ENCODE measurements around the gene RFWD3. TPM values are rescaled to one million over a fixed set of nuclear protein-coding genes. Genes with fewer than 3 reads are reported as not detected.

RFWD3 gene
- total RNA-seq, 1 donor from 2014 or later = 55.7 TPM

DNA sequence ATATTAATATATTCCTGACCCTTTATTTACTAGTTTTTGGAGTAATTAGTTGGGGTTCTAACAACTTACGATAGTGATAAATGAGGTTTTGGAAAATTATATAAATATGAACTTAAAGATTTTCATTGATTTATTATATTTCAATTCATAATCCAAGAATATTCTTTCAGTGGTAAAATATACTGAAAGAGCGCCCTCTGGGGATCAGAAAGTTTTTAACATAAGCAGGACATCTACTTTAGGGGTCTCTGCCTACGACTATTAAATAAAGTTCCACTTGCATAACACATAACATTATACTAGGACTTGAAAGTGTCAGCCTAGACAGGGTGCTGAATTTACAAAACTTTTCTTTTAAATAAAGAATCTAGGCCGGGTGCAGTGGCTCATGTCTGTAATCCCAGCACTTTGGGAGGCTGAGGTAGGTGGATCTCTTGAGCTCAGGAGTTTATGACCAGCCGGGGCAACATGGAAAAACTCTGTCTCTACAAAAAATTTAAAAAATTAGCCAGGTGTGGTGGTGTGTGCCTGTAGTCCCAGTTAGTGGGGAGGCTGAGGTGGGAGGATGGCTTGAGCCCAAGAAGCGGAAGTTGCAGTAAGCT, 15.6 kb downstream of the RFWD3 start:
- no peak for TF ChIP-seq EZH2phosphoT487 (IDR thresholded peaks at IDR 0.05)
- TF ChIP-seq, protein P1, sequence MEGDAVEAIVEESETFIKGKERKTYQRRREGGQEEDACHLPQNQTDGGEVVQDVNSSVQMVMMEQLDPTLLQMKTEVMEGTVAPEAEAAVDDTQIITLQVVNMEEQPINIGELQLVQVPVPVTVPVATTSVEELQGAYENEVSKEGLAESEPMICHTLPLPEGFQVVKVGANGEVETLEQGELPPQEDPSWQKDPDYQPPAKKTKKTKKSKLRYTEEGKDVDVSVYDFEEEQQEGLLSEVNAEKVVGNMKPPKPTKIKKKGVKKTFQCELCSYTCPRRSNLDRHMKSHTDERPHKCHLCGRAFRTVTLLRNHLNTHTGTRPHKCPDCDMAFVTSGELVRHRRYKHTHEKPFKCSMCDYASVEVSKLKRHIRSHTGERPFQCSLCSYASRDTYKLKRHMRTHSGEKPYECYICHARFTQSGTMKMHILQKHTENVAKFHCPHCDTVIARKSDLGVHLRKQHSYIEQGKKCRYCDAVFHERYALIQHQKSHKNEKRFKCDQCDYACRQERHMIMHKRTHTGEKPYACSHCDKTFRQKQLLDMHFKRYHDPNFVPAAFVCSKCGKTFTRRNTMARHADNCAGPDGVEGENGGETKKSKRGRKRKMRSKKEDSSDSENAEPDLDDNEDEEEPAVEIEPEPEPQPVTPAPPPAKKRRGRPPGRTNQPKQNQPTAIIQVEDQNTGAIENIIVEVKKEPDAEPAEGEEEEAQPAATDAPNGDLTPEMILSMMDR (IDR thresholded peaks at IDR 0.05) = peak; percentile 65
- TF ChIP-seq EZH2 (IDR thresholded peaks at IDR 0.05) = no peak
- peaks cover 68% of the 10 kb centered on the region for H3K79me2 ChIP-seq (ENCODE audit: low read depth)
- H3K9me3 Mint-ChIP-seq = no peaks in the 10 kb centered on the region
- H3K36me3 Mint-ChIP-seq = peaks cover 9% of the 10 kb centered on the region
- no peak overlapping the region for H3K4me3 Mint-ChIP-seq
- H2AFZ ChIP-seq (replicated peaks) = no peak overlapping the region
- H3K27me3 ChIP-seq = no peaks in the 10 kb centered on the region
- H3K27ac Mint-ChIP-seq = no peak overlapping the region
- H3F3A ChIP-seq (ENCODE audit: low read depth) = peaks cover 23% of the 10 kb centered on the region
- peaks cover 2% of the 10 kb centered on the region for H3K27me3 Mint-ChIP-seq (ENCODE audit: insufficient read depth, low read depth)
- peaks cover 17% of the 10 kb centered on the region for H3K36me3 ChIP-seq
- peaks cover 9% of the 10 kb centered on the region for H3K4me1 ChIP-seq
- H3K4me3 ChIP-seq = no peak overlapping the region
- H3K9ac ChIP-seq = no peak overlapping the region
- H3K9me3 ChIP-seq (ENCODE audit: low read depth) = no peaks in the 10 kb centered on the region
- no peaks in the 10 kb centered on the region for H3K4me1 Mint-ChIP-seq
- no peak overlapping the region for H3K4me2 ChIP-seq
- peak; percentile 9 for DNase-seq (ENCODE audit: low spot score)
- H3K27ac ChIP-seq = no peak overlapping the region
- peaks cover 45% of the 10 kb centered on the region for H4K20me1 ChIP-seq (ENCODE audit: low read depth)

DNA sequence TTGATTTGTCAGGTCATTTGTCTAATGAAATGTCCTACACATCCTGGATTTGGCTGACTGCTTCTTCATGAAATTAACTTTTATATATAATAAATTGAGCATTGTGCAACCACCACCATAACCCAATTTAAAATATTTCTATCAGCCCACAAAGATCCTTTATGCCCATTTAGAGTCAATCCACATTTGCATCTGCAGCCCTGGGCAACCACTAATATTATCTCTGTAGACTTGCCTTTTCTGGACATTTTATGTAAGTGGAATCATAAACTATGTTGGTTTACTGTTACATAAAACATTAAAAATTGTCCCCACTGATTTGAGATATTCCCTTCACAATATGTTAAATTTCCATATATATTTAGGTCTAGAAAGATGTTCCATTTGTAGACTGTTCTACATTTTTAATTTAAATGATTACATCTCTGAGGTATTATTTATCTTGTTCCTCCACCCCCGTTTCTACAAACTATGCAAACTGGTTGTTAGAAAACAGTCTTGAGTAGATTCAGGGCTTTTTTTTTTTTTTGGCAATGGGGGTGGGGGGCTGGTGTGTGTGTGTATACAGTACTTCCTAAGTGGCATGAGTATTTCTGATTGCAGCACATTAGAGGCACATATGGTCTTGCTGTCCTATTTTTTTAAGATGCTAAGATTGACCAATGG, 16.7 kb downstream of the RFWD3 start:
- no peak overlapping the region for H2AFZ ChIP-seq (replicated peaks)
- Mint-ChIP-seq H3K9me3 (no peaks in the 10 kb centered on the region), H3K4me1 (no peaks in the 10 kb centered on the region), H3K36me3 (peaks cover 13% of the 10 kb centered on the region), H3K4me3 (no peak overlapping the region), H3K27me3 (ENCODE audit: insufficient read depth, low read depth) (no peaks in the 10 kb centered on the region), H3K27ac (no peak overlapping the region)
- TF ChIP-seq, protein P1 (IDR thresholded peaks at IDR 0.05) = no peak
- TF ChIP-seq EZH2 (IDR thresholded peaks at IDR 0.05) (no peak), EZH2phosphoT487 (IDR thresholded peaks at IDR 0.05) (no peak)
- H3K4me3 ChIP-seq = no peak overlapping the region
- H3K36me3 ChIP-seq = peaks cover 17% of the 10 kb centered on the region
- H3K9ac ChIP-seq = no peak overlapping the region
- peaks cover 7% of the 10 kb centered on the region for H3K4me1 ChIP-seq
- no peak overlapping the region for H3K27ac ChIP-seq
- H3K9me3 ChIP-seq (ENCODE audit: low read depth) = no peaks in the 10 kb centered on the region
- no peaks in the 10 kb centered on the region for H3K27me3 ChIP-seq
- peaks cover 36% of the 10 kb centered on the region for H4K20me1 ChIP-seq (ENCODE audit: low read depth)
- peaks cover 59% of the 10 kb centered on the region for H3K79me2 ChIP-seq (ENCODE audit: low read depth)
- peaks cover 15% of the 10 kb centered on the region for H3F3A ChIP-seq (ENCODE audit: low read depth)
- no peak for DNase-seq (ENCODE audit: low spot score)
- no peak overlapping the region for H3K4me2 ChIP-seq

DNA sequence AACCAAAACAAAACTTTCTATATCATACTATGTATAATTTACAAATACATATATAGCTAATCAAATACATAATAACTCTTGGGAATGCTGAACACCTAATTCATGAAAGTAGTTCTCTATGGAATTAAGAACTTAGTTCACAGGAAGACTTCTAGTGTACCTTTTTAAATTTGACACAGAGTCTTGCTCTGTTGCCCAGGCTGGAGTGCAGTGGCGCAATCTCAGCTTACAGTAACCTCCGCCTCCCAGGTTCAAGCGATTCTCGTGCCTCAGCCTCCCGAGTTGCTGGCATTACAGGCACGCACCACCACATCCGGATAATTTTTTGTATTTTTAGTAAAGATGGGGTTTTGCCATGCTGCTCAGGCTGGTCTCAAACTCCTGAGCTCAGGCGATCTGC, 24.7 kb downstream of the RFWD3 start:
- TF ChIP-seq EZH2 (IDR thresholded peaks at IDR 0.05) (no peak), EZH2phosphoT487 (IDR thresholded peaks at IDR 0.05) (no peak)
- TF ChIP-seq, protein P1 (IDR thresholded peaks at IDR 0.05) = no peak
- H3K27me3 Mint-ChIP-seq (ENCODE audit: insufficient read depth, low read depth) = no peaks in the 10 kb centered on the region
- H3F3A ChIP-seq (ENCODE audit: low read depth) = no peaks in the 10 kb centered on the region
- H3K27me3 ChIP-seq = no peaks in the 10 kb centered on the region
- no peak overlapping the region for H3K9ac ChIP-seq
- H3K4me2 ChIP-seq = no peak overlapping the region
- H3K9me3 ChIP-seq (ENCODE audit: low read depth) = no peaks in the 10 kb centered on the region
- H4K20me1 ChIP-seq (ENCODE audit: low read depth) = no peaks in the 10 kb centered on the region
- H3K4me1 Mint-ChIP-seq = no peaks in the 10 kb centered on the region
- DNase-seq (ENCODE audit: low spot score) = no peak
- no peaks in the 10 kb centered on the region for H3K4me1 ChIP-seq
- peaks cover 19% of the 10 kb centered on the region for H3K36me3 ChIP-seq
- H3K27ac ChIP-seq = no peak overlapping the region
- H3K79me2 ChIP-seq (ENCODE audit: low read depth) = no peaks in the 10 kb centered on the region
- peaks cover 15% of the 10 kb centered on the region for H3K36me3 Mint-ChIP-seq
- no peak overlapping the region for H3K27ac Mint-ChIP-seq
- H3K4me3 Mint-ChIP-seq = no peak overlapping the region
- H3K4me3 ChIP-seq = no peak overlapping the region
- H3K9me3 Mint-ChIP-seq = no peaks in the 10 kb centered on the region
- no peak overlapping the region for H2AFZ ChIP-seq (replicated peaks)
